Measurements from ENCODE around the gene CILP2. TPM values are rescaled to one million over a fixed set of nuclear protein-coding genes. Genes with fewer than 3 reads are reported as not detected.
A peak's percentile ranks its signal among the peaks of the same experiment; 100 is the strongest.

The CILP2 gene
- total RNA-seq, 1 experiment from 2014 or later = 0.37 TPM

DNA sequence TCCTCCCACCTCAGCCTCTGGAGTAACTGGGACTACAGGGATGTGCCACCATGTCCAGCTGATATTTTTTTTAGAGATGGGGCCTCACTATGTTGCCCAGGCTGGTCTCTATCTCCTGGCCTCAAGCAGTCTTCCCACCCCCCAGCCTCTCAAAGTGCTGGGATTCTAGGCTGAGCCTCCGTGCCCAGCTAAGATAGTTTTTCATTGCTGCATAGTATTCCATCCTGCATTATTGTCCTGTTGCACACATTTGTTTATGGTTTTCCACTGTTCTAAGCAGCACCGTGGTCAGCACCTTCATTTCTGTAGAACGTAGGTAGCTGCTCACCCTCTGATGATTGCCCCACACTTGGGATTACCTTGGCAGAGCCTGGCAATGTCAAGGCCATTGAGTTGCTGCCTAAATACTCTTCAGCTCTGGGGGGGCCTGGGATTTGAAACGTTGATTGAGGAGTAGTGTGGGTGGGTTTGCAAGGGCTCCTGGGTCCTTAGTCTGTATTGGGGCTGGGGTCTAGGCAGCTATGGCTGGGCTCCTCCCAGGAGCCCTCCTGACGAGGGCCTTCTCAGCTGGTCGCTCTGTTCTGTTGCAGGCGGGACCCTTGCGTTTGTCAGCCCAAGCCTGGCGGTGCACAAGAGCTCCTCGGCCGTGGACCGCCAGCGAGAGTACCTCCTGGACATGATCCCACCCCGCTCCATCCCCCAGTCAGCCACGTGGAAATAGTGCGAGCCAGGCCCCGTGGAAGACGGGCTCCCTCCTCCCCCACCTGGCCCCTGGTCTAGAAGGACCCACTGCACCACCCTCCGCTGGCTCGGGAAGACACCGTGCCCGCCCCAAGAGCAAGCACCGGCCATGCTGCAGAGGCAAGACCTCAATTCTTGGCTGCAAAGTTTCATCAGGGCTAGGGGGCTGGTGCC lies 33.1 kb upstream of the CILP2 start:
- no peak for DNase-seq (ENCODE audit: low spot score)
- in situ Hi-C loops (cut with HindIII; ENCODE audit: low sequenced_read_pairs) = no loop called here

DNA sequence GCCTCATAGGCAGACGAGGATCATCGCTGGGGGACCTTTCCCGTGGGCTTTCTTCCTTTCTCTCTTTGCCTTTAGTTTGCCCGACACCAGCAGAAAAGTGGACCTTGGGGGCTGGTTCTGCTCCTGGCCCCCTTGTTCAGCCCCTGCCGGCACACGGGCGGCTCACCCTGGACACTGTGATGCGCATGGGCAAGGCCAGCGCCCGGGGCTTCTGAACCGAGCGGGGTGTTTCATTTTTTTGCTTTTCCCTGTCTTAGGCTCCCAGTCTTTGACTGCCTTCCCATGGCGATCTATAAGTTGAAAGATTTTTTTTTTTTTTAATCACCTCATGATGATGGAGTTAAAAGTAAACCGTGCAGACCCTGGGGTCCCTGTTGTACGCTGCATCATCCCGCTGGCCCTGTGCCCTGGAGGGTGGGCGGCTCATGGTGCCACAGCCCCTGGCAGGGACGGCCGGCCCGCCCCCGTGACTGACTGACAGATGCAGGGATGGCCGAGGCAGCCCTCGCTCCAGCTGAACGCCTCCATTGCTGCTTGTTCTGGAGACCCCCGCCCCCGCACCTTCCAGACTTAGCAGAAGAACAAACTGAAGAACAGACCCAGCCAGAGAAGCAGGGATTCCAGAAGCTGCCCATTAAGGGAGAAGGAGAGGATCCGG lies 32.3 kb upstream of the CILP2 start:
- in situ Hi-C loops (cut with HindIII; ENCODE audit: low sequenced_read_pairs) = no loop called here
- no peak for DNase-seq (ENCODE audit: low spot score)

DNA sequence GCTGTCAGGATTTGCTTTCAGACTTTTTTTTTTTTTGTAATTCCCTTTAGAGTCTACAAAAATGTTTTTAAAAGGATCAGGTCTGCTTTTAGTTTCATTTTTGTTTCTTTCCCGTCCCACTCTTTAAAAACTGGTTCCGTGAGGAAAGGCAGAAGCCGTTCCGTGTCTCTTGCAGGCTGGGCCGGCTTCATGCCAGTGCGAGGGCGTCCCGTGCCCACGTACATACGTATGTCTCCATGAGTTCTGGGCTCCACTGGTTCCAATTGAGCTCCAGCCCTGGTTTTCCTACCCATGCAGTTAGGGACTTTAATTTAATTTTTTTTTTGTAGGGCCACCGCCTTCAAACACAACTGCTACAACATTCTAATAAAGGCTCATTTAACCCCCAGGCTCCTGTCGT lies 31.5 kb upstream of the CILP2 start:
- in situ Hi-C loops (cut with HindIII; ENCODE audit: low sequenced_read_pairs) = no loop called here
- DNase-seq (ENCODE audit: low spot score) = no peak

DNA sequence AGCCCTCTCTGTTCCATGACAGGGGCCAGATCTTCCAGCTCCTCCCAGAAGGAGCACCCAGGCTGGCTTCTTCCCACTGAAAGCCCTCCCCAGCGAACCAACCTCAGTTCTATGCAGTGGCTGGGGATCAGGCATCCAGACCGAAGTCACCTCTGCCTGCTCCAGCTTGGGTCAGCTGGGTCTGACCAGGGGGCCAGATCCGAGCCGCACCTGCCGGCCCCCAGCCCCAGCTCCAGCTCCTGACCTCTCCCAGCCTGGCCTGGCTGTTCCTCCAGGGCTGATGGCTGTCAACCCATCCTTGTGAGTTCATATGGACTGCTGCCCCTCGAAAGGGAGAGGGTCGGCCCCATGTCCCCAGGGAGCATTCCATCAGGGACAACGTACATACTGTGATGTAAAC lies 30.7 kb upstream of the CILP2 start:
- DNase-seq (ENCODE audit: low spot score) = no peak
- in situ Hi-C loops (cut with HindIII; ENCODE audit: low sequenced_read_pairs) = no loop called here

DNA sequence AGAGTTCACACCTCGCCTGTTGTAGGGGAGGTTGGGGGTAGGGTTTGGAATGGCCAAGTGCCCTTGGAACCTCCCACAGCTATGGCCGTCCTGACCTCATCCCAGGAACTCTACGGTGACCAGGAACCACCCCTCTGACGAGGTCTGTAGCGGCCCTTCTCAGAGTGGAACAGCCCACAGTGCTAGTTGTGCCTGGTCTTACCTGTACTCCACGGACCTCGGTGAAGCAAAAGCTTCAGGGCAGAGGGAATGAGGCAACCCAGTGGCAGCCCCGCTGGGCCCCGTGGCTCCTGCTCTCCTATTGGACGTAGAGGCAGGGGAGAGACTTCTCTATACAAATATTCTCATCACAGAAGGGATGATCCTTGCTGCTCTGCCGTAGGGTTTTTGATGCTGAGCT lies 29.8 kb upstream of the CILP2 start:
- DNase-seq (ENCODE audit: low spot score) = no peak
- in situ Hi-C loops (cut with HindIII; ENCODE audit: low sequenced_read_pairs) = no loop called here

DNA sequence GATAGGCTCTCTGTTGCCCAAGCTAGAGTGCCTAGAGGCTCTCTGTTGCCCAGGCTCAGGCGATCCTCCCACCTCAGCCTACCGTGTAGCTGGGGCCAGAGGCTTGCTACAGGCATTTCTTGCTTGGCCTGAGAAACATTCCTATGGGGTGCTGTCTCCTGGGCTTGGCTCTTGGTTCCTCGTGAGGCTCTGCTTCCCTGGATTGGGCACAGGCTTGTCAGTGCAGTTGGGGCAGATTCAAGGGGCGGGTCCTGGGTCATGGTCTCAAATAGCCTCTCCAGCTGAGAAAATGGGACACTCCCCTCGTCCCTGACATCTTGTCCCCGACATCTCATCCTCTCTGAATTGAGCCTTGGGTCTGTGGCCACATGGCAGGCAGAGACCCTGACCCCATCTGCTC lies 27.6 kb upstream of the CILP2 start:
- DNase-seq (ENCODE audit: low spot score) = no peak
- in situ Hi-C loops (cut with HindIII; ENCODE audit: low sequenced_read_pairs) = no loop called here

DNA sequence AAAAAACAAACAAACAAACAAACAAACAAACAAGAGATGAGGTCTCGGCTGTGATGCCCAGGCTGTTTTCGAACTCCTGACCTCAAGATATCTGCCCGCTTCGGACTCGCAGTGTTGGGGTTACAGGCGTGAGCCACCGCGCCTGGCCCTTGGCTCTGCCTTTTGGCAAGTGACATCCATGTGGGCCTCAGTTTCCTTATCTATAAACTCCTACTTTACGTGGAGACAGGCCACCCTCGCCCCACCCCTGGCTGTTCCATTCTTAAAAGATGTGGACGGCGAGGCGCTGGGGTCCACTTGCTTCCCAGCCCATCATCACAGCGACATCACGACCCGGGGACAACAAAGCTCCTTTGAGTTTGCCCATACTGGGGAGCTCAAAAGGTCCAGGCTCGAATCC lies 24.4 kb upstream of the CILP2 start:
- DNase-seq (ENCODE audit: low spot score) = no peak
- in situ Hi-C loops (cut with HindIII; ENCODE audit: low sequenced_read_pairs) = no loop called here

DNA sequence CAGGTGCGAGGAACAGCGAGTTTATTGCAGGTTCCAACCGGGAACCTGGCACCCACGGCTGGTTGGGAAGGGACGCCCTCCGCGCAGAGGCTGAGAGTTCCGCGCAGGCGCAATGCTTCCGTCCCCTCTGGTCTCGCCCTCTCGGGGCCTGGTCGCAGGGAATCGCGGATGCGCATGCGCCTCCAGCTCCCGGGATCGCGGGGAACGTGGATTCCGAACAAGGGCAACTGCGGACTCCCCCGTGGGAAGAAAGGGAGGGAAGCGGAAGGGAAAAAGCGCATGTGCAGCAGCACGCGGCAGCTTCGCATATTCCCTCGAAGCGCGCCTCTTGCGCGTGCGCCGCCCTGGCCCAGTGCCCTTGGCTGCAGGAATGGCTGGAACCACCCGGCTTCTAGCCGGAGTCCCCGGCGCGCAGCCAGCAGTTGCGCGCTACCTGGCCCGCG lies 23.8 kb upstream of the CILP2 start:
- in situ Hi-C loops (cut with HindIII; ENCODE audit: low sequenced_read_pairs) = no loop called here
- DNase-seq (ENCODE audit: low spot score) = peak; percentile 70

DNA sequence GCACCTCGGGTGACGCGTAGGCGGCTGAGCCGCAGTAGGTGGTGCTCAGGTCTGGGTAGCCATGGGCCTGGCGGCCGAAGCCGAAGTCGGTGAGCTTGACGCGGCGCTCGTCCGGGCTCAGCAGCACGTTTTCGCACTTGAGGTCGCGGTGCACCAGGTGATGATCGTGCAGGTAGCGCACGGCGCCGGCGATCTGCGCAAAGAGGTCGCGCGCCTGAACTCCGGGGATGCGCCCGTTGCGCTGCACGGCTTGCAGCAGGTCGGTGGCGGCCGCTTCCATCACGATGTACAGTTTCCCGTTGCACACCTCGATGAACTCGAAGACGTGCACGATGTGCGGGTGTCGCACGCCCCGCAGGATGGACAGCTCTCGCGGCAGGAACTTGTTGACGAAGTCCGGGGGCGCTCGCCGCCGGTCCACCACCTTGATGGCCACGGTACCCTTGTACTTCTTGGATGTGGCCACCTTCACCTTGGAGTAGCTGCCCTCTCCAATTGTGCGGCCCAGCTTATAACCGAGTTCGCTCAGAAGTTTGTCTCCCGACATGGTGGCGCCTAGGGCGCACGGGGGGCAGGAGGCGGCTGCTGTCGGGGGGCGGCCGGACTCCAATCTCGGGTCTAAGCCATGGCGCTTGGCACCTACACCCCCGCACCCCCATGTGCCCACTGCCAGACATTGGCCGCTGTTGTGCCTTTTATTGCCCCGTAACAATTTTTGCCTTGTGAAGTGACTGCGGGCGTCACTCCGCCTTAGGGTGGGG lies 23.0 kb upstream of the CILP2 start, which contains the start of gene TSSK6:
Gene TSSK6 (minus strand): TSS at position 668 of the 761 bp plus-strand sequence. CDS start 121 bp downstream, at position 547.
- no peak for DNase-seq (ENCODE audit: low spot score)
- in situ Hi-C loops (cut with HindIII; ENCODE audit: low sequenced_read_pairs) = no loop called here

DNA sequence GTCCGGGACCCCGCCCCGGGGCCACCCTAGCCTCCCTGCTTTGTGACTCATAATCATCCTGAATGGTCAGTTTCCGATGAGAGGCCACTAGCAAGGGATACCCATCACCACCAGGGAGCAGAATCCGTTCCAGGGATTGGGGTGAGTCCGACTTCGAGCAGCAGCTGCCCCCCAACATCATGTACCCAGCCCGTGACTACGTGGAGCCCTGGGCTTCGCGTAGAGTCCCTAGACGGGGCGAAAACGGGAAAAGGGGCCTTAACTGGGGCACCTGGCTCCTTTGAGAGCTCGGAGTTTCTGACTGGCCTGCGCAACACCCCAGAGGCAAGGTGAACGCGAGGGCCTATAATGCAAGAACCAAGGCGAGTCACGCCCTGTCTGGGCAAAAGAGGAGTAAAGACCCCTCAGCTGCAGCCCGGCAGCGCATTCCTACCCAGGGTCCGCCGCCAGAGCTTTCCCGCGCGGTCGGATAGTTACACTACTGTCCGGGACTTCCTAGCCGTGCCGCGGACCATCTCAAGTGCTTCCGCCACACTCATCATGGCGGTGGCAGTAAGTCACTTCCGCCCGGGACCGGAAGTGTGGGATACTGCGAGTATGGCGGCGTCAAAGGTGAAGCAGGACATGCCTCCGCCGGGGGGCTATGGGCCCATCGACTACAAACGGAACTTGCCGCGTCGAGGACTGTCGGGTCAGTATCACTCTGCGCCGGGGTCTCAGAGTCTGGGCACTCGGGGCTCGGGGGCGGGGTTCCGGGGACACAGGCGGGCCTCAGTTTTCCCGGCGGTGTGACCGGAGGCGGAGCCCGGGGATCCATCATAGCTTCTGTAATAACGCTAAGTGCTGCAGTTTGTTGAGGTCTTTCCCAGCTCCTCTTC lies 22.2 kb upstream of the CILP2 start, which contains the start of gene NDUFA13:
Gene NDUFA13 (plus strand): TSS at position 584 of the 878 bp plus-strand sequence. CDS start 14 bp downstream, at position 598.
- in situ Hi-C loops (cut with HindIII; ENCODE audit: low sequenced_read_pairs) = no loop called here
- DNase-seq (ENCODE audit: low spot score) = peak; percentile 92

DNA sequence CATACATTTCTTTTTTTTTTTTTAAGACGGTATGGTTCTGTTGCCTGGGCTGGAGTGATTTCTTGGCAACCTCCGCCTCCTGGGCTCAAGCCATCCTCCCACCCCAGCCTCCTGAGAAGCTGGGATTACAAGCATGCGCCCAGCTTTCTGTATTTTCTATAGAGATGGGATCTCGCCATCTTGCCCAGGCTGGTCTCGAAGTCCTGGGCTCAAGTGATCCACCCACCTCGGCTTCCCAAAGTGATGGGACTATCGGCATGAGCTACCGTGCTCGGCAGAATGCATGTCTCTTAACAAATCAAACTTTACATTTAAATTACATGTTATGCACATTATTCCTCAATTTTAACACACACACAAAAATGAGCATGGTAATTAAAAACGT lies 20.8 kb upstream of the CILP2 start:
- DNase-seq (ENCODE audit: low spot score) = no peak
- in situ Hi-C loops (cut with HindIII; ENCODE audit: low sequenced_read_pairs) = no loop called here

DNA sequence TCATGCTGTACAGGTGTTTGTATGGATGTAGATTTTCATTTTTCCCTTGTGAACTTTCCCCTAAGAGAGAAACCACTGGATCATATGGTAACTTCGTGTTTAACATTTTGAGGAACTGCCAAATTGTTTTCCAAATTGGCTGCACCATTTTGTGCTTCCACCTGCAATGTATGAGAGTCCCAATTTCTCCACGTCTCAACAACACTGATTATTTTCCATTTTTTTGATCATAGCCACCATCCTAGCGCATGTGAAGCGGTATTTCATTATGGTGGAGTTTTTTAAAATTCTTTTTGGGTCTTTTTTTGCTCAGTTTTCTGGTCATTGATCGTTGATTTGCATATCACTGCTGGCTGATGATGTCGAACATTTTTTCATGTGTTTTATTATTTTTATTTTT lies 17.1 kb upstream of the CILP2 start:
- no peak for DNase-seq (ENCODE audit: low spot score)
- in situ Hi-C loops (cut with HindIII; ENCODE audit: low sequenced_read_pairs) = no loop called here

DNA sequence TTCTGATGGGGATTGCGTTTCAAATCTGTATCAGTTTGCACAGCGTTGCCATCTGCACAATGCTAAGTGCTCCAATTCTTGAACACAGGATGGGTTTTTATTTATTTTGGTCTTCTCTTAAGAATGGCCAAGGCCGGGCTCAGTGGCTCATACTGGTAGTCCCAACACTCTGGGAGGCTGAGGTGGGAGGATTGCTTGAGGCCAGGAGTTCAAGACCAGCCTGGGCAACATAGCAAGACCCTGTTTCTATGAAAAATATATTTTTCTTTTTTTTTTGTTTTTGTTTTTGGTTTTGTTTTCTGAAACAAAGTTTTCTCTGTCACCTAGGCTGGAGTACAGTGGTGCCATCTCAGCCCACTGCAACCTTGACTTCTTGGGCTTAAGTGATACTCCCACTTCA lies 14.9 kb upstream of the CILP2 start:
- in situ Hi-C loops (cut with HindIII; ENCODE audit: low sequenced_read_pairs) = no loop called here
- DNase-seq (ENCODE audit: low spot score) = no peak

DNA sequence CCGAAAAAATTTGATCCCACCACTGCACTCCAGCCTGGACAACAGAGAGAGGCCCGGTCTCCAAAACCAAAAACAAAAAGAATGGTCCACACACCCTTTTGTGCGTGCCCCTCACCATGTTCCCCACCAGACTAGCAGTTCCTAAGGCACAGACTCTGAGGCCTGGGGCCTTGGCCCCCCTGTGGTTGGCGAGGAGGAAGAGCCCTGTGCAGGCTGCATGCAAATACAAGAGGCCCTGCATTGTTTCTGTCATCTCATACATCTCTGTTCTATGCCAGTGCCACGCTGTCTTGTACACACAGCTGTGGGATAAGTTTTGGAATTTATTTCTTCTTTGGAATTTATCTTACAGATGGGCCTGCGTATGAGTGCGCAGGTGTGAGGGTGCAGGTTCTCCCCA lies 14.0 kb upstream of the CILP2 start:
- in situ Hi-C loops (cut with HindIII; ENCODE audit: low sequenced_read_pairs) = no loop called here
- DNase-seq (ENCODE audit: low spot score) = no peak

DNA sequence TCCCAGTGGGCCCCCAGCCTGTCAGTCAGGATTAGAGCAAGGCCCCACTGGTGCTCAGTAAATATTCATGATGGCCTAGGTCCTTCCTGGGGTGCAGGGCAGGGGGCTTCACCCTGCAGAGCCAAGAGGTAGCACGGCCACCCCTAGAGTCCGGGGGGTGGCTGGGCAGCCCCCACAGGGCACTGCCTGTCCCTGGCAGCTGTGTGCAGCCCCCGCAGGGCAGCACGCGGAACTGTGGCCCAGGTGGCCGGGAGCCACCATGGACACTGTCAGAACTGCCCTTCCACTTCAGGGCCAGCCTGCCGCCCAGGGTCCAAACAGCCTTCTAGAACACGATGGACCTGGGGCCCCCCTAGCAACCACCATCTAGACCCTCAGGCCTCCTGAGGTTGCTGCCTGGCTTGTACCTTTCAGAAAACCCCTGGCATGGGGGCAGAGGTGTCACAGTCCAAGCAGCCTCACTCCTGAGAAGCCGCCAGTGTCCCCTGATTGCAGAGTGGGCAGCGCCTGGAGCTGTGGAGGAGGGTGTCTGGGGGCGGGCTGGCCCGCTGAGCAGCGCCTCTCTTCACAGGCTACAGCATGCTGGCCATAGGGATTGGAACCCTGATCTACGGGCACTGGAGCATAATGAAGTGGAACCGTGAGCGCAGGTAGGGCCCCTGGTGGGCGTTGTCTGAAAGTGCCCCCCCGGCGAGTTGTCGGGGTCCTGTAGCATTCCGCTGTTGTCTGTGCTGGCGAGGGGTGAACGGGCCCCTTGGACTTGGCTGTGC lies 12.3 kb upstream of the CILP2 start:
- no peak for DNase-seq (ENCODE audit: low spot score)
- in situ Hi-C loops (cut with HindIII; ENCODE audit: low sequenced_read_pairs) = no loop called here

DNA sequence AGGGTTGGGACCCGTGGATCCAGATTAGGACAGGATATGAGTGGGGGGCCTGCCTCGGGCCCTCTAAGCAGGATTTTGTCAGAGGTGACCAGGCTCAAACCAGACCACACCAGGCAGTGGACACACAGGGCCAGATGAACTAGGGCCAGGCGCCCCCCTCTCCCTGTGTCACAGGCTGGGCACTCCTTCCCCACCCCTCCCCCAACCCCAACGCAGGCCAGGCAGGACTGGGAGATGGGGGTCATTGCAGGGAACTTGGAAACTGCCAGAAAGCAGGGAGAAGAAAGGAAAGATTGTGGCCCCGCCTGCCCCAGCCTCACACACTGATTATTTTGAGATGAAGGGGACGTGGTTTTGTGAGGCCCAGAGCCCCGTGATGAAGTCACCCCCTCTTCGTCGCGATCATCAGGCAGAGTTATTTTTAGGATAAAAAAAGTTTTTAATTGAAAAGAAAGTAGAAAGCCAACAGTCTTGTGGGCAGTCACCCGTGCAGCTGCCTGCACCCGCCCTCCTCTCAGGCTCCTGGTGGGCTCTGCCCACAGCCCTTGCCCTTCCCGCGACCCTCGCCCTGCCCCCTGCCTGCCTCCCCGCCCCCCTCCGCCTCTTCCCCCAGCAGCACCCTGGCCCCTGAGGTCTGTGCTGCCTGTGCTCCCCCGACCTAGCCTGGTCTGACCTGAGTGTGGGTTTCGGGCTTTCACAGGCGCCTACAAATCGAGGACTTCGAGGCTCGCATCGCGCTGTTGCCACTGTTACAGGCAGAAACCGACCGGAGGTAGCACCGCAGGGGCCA lies 11.3 kb upstream of the CILP2 start:
- in situ Hi-C loops (cut with HindIII; ENCODE audit: low sequenced_read_pairs) = no loop called here
- DNase-seq (ENCODE audit: low spot score) = no peak

DNA sequence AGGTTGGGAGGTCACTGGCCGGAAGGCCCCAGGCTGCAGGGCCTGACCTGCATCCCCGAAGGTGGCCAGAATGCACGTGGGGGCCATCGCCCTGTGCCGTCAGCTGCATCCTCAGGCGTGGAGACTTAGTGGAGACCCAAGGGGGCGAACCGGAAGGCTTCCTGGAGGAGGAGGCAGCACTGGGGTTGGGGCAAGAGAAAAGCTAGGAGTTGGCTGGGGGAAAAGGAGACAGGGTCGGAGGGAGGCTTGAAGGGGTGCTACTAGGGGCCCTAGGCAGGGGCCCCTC lies 10.8 kb upstream of the CILP2 start:
- in situ Hi-C loops (cut with HindIII; ENCODE audit: low sequenced_read_pairs) = no loop called here
- no peak for DNase-seq (ENCODE audit: low spot score)
